ENCODE results near the gene HTT.

HTT gene

DNA sequence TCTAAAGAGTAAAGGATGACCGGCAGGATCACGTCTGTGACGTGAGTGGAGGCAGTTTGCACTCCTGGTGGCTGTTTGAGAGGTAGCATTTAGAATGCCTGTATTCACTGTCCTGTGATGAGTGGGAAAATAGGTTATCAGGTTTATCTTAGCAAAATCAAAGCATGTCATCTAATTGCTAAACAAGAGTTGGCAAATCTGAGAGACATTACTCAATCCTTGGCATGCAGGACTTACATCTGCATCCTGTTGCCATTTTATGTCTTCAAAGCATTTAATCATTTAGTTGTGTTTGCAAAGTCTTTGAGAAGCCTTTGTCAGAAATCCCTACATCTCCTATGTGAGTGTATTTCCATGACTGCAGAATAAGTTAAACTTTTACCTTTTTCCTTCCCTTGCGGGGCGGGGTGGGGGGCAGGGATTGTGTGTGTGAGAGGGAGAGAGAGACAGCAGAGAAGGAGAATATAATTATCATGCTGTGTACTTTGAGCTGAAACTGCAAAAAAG is 133.1 kb downstream of the HTT start:
- TF ChIP-seq, protein P1, sequence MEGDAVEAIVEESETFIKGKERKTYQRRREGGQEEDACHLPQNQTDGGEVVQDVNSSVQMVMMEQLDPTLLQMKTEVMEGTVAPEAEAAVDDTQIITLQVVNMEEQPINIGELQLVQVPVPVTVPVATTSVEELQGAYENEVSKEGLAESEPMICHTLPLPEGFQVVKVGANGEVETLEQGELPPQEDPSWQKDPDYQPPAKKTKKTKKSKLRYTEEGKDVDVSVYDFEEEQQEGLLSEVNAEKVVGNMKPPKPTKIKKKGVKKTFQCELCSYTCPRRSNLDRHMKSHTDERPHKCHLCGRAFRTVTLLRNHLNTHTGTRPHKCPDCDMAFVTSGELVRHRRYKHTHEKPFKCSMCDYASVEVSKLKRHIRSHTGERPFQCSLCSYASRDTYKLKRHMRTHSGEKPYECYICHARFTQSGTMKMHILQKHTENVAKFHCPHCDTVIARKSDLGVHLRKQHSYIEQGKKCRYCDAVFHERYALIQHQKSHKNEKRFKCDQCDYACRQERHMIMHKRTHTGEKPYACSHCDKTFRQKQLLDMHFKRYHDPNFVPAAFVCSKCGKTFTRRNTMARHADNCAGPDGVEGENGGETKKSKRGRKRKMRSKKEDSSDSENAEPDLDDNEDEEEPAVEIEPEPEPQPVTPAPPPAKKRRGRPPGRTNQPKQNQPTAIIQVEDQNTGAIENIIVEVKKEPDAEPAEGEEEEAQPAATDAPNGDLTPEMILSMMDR (conservative IDR thresholded peaks at IDR 0.05; ENCODE audit: low read depth, low read length): no peak
- no peak for DNase-seq (ENCODE audit: low read depth)
- H3K4me3 ChIP-seq (ENCODE audit: low read length): no peak overlapping the region

DNA sequence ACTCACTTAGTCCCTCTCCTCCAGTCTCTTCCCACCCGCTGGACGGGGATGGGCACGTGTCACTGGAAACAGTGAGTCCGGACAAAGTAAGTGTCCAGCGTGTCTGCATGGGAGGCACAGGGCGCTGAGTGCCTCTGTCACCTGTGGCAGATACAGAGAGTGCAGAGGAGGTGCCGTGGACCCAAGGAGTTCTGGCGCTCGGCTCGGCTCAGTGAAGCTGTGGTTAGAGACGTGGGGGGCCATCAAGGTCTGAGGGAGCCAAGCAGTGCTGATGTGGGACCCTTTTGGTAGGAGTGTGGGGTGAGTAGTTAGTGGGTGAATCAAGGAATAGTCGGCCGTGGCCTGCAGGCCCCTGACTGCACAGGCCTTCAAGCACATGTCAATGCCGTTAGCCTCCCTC is 134.3 kb downstream of the HTT start:
- H3K4me3 ChIP-seq (ENCODE audit: low read length): no peak overlapping the region
- DNase-seq (ENCODE audit: low read depth): no peak
- TF ChIP-seq, protein P1 (conservative IDR thresholded peaks at IDR 0.05; ENCODE audit: low read depth, low read length): no peak

DNA sequence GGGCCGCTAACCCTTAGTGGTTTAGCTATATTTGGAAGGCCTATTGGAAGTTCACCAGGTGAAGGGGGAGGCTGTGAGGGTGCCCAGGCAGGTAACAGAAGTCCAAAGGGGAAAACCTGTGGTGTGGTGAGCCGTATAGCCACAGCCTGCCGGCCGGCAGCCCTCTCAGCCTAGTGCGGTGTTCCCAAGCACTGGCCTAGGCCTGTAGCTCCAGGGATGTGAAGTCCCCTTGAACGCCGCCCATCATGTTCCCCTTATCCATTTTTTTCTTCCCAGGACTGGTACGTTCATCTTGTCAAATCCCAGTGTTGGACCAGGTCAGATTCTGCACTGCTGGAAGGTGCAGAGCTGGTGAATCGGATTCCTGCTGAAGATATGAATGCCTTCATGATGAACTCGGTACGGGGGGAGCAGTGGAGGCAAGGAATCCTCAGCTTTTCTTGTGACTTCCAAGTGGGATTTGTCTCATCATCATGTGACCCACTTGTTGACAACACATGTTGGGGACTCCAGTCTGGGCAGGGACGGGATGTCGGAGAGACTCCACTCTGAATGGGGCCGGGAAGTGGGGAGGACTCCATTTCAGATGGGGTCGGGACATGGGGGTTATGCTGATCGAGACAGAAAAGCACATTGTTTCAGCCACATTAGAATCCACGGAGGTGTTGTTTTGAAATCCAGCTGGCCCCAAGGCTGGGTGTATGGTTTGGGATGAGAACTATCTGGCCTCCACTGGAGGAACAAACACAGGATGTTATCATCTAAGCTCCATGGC is 135.3 kb downstream of the HTT start:
- TF ChIP-seq, protein P1 (conservative IDR thresholded peaks at IDR 0.05; ENCODE audit: low read depth, low read length): no peak
- H3K4me3 ChIP-seq (ENCODE audit: low read length): no peak overlapping the region
- DNase-seq (ENCODE audit: low read depth): no peak

DNA sequence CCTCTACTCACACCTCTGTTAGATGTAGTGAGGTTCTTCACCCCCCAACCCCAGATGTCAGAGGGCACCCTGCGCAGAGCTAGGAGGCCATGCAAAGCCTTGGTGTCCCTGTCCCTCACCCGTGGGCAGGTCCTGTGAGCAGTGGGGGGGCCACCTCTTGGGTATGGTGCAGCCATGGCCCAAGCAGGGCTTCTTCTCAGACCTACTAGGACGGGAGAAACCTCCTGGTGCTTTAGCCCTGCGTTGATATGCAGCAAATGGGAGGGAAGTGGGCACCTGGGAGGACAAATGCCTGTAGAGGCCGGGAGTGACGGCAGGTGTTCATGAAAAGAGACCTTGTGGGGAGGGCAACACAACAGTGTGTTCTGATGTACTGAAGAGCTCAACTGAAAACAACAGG is 136.0 kb downstream of the HTT start:
- TF ChIP-seq, protein P1 (conservative IDR thresholded peaks at IDR 0.05; ENCODE audit: low read depth, low read length): no peak
- no peak for DNase-seq (ENCODE audit: low read depth)
- no peak overlapping the region for H3K4me3 ChIP-seq (ENCODE audit: low read length)

DNA sequence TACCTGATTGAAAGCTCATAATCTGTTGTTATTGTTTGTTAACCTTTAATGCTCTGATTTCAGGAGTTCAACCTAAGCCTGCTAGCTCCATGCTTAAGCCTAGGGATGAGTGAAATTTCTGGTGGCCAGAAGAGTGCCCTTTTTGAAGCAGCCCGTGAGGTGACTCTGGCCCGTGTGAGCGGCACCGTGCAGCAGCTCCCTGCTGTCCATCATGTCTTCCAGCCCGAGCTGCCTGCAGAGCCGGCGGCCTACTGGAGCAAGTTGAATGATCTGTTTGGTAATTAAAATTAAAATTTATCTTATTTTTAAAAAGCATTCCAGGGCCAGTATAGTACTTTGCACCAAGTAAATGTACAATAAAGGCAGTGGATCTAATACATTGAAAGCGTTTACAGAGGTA is 137.4 kb downstream of the HTT start:
- DNase-seq (ENCODE audit: low read depth): no peak
- H3K4me3 ChIP-seq (ENCODE audit: low read length): no peak overlapping the region
- TF ChIP-seq, protein P1 (conservative IDR thresholded peaks at IDR 0.05; ENCODE audit: low read depth, low read length): no peak

DNA sequence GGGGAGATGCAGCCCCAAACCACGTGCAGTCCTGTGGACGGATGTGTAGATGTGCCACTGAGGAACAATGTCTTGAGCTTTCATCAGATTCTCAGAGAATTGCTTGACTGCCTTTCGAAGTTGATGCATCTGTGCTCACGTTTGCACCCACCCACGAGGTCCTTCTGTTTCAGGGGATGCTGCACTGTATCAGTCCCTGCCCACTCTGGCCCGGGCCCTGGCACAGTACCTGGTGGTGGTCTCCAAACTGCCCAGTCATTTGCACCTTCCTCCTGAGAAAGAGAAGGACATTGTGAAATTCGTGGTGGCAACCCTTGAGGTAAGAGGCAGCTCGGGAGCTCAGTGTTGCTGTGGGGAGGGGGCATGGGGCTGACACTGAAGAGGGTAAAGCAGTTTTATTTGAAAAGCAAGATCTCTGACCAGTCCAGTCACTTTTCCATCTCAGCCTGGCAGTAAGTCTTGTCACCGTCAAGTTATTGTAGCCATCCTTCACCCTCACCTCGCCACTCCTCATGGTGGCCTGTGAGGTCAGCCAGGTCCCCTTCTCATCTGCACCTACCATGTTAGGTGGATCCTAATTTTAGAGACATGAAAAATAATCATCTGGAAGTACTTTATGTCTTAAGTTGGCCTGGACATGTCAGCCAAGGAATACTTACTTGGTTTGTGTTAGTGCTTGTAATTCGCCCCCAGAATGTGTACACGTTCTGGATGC is 138.1 kb downstream of the HTT start:
- TF ChIP-seq, protein P1 (conservative IDR thresholded peaks at IDR 0.05; ENCODE audit: low read depth, low read length): no peak
- DNase-seq (ENCODE audit: low read depth): no peak
- H3K4me3 ChIP-seq (ENCODE audit: low read length): no peak overlapping the region

DNA sequence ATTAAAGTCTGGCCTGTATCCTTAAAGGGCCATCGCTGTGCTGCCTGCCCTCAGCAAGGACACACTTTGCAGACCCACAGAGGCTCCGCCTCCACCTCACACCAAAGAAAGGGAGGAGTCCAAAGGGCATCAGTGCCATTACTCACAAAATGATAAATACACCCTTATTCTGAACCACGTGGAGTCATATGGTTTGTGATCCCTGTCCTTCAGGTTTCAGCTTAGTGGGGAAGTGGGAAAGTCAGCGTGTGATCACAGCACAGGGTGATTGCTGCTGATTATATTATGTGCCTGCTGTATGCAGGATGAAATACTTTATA is 138.6 kb downstream of the HTT start:
- TF ChIP-seq, protein P1 (conservative IDR thresholded peaks at IDR 0.05; ENCODE audit: low read depth, low read length): no peak
- H3K4me3 ChIP-seq (ENCODE audit: low read length): no peak overlapping the region
- no peak for DNase-seq (ENCODE audit: low read depth)
